HL-60/S4 treated with retinoic acid at 250 ng/mL for 4 days and 3 days (cell line): ENCODE results near the gene PTPRN2.

Experiments
- in situ Hi-C: fragments of 300-500 bp; cut with MboI; formaldehyde crosslinking; loops from 2 replicates; pipeline ENCODE4 v1.7.0; 2022; ENCODE audit warnings: low sequenced_read_pairs

Gene PTPRN2

GRCh38 chr7:158495786-158496185 is 91.8 kb downstream of the PTPRN2 start:
- in situ Hi-C loops, result no loop called here

GRCh38 chr7:158495216-158495615 is 92.4 kb downstream of the PTPRN2 start:
- in situ Hi-C loops, result no loop called here

- in situ Hi-C loops, result no loop called here
Observed at GRCh38 chr7:158494643-158495042, 93.0 kb downstream of the PTPRN2 start.

GRCh38 chr7:158494162-158494586 is 93.4 kb downstream of the PTPRN2 start:
- in situ Hi-C loops, result no loop called here

- in situ Hi-C loops, result no loop called here
Observed at GRCh38 chr7:158492367-158492764, 95.3 kb downstream of the PTPRN2 start.

- in situ Hi-C loops, result no loop called here
Observed at GRCh38 chr7:158491094-158491493, 96.5 kb downstream of the PTPRN2 start.

GRCh38 chr7:158490171-158490782 is 97.3 kb downstream of the PTPRN2 start:
- in situ Hi-C loops, result no loop called here

GRCh38 chr7:158489462-158490155 is 98.0 kb downstream of the PTPRN2 start:
- in situ Hi-C loops, result no loop called here

GRCh38 chr7:158488181-158488971 is 99.2 kb downstream of the PTPRN2 start:
- in situ Hi-C loops, result no loop called here

- in situ Hi-C loops, result no loop called here
Observed at GRCh38 chr7:158487631-158488151, 99.9 kb downstream of the PTPRN2 start.

GRCh38 chr7:158486919-158487318 is 100.7 kb downstream of the PTPRN2 start:
- in situ Hi-C loops, result no loop called here

- in situ Hi-C loops, result no loop called here
Observed at GRCh38 chr7:158484801-158485531, 102.7 kb downstream of the PTPRN2 start.

GRCh38 chr7:158482480-158482879 is 105.1 kb downstream of the PTPRN2 start:
- in situ Hi-C loops, result no loop called here

- in situ Hi-C loops, result no loop called here
Observed at GRCh38 chr7:158479664-158480025, 108.0 kb downstream of the PTPRN2 start.

- in situ Hi-C loops, result no loop called here
Observed at GRCh38 chr7:158479021-158479663, 108.5 kb downstream of the PTPRN2 start.

GRCh38 chr7:158477866-158478265 is 109.8 kb downstream of the PTPRN2 start:
- in situ Hi-C loops, result no loop called here

GRCh38 chr7:158476331-158476932 is 111.2 kb downstream of the PTPRN2 start:
- in situ Hi-C loops, result no loop called here

- in situ Hi-C loops, result no loop called here
Observed at GRCh38 chr7:158475679-158476052, 112.0 kb downstream of the PTPRN2 start.

- in situ Hi-C loops, result no loop called here
Observed at GRCh38 chr7:158475036-158475678, 112.5 kb downstream of the PTPRN2 start.

GRCh38 chr7:158474488-158474887 is 113.1 kb downstream of the PTPRN2 start:
- in situ Hi-C loops, result no loop called here
